H9 (cell line): ENCODE data around the gene DPH7. TPM values are rescaled to one million over a fixed set of nuclear protein-coding genes. Genes with fewer than 3 reads are reported as not detected.

ENCODE experiments used
- DNase-seq: peaks from one replicate; pipeline ENCODE4 v3.0.0-alpha.2; 2017
- H2AFZ ChIP-seq: one replicate; pipeline ENCODE4 v1.6.1; 2013; ENCODE audit warnings: mild to moderate bottlenecking, low read length, control low read depth, moderate library complexity
- H2AK5ac ChIP-seq: 2 replicates; pipeline ENCODE4 v1.6.1; 2013; ENCODE audit warnings: low read length, control low read depth, mixed read lengths; ENCODE audit not compliant: insufficient read length
- H2BK120ac ChIP-seq: one replicate; pipeline ENCODE4 v1.6.1; 2013; ENCODE audit warnings: low read depth, mild to moderate bottlenecking, low read length, control low read depth, inconsistent platforms; ENCODE audit not compliant: poor library complexity, severe bottlenecking
- H2BK12ac ChIP-seq: 2 replicates; pipeline ENCODE4 v1.6.1; 2013; ENCODE audit warnings: low read length, control low read depth, mixed read lengths, low read depth; ENCODE audit not compliant: insufficient read length
- H2BK15ac ChIP-seq: 2 replicates; pipeline ENCODE4 v1.6.1; 2013; ENCODE audit warnings: low read depth, low read length, control low read depth
- H2BK20ac ChIP-seq: one replicate; pipeline ENCODE4 v1.6.1; 2013; ENCODE audit warnings: low read depth, mild to moderate bottlenecking, low read length, control low read depth, inconsistent platforms; ENCODE audit not compliant: poor library complexity, severe bottlenecking
- H2BK5ac ChIP-seq: 2 replicates; pipeline ENCODE4 v1.6.1; 2013; ENCODE audit warnings: low read length, control low read depth, mixed read lengths; ENCODE audit not compliant: insufficient read length
- H3K14ac ChIP-seq: 2 replicates; pipeline ENCODE4 v1.6.1; 2013; ENCODE audit warnings: low read length, control low read depth; ENCODE audit not compliant: insufficient read depth
- H3K18ac ChIP-seq: 2 replicates; pipeline ENCODE4 v1.6.1; 2013; ENCODE audit warnings: low read depth, mild to moderate bottlenecking, mixed read lengths, low read length, control low read depth; ENCODE audit not compliant: insufficient read length
- H3K23ac ChIP-seq: 2 replicates; pipeline ENCODE4 v1.6.1; 2013; ENCODE audit warnings: low read length, control low read depth, mixed read lengths, low read depth; ENCODE audit not compliant: insufficient read length
- H3K23me2 ChIP-seq: 2 replicates; pipeline ENCODE4 v1.6.1; 2013; ENCODE audit warnings: low read depth, mild to moderate bottlenecking, mixed read lengths, low read length, control low read depth; ENCODE audit not compliant: insufficient read length, poor library complexity, severe bottlenecking
- H3K27ac ChIP-seq: 2 replicates; pipeline ENCODE4 v1.5.1; 2013; ENCODE audit warnings: low read length, control low read depth, mixed read lengths, low read depth; ENCODE audit not compliant: insufficient read length
- H3K27me3 ChIP-seq: 2 replicates; pipeline ENCODE4 v1.6.1; 2013; ENCODE audit warnings: low read length, control low read depth, inconsistent platforms; ENCODE audit not compliant: insufficient read depth
- H3K4ac ChIP-seq: 2 replicates; pipeline ENCODE4 v1.6.1; 2013; ENCODE audit warnings: low read depth, mild to moderate bottlenecking, control low read depth, inconsistent platforms, low read length, moderate library complexity
- H3K4me1 ChIP-seq: 2 replicates; pipeline ENCODE4 v1.6.1; 2013; ENCODE audit warnings: low read length, control low read depth, inconsistent platforms; ENCODE audit not compliant: insufficient read depth
- H3K4me2 ChIP-seq: 2 replicates; pipeline ENCODE4 v1.6.1; 2013; ENCODE audit warnings: low read length, control low read depth, mixed read lengths; ENCODE audit not compliant: insufficient read length, insufficient read depth
- H3K56ac ChIP-seq: 2 replicates; pipeline ENCODE4 v1.6.1; 2013; ENCODE audit warnings: low read depth, mild to moderate bottlenecking, mixed read lengths, low read length, control low read depth; ENCODE audit not compliant: insufficient read length
- H3K79me1 ChIP-seq: 2 replicates; pipeline ENCODE4 v1.6.1; 2013; ENCODE audit warnings: low read depth, mild to moderate bottlenecking, moderate library complexity, low read length, control low read depth, inconsistent platforms; ENCODE audit not compliant: insufficient read depth, poor library complexity, severe bottlenecking
- H3K79me2 ChIP-seq: 2 replicates; pipeline ENCODE4 v1.6.1; 2013; ENCODE audit warnings: low read length, control low read depth, inconsistent platforms; ENCODE audit not compliant: insufficient read depth
- H3K9ac ChIP-seq: 2 replicates; pipeline ENCODE4 v1.6.1; 2013; ENCODE audit warnings: low read length, control low read depth, mixed read lengths; ENCODE audit not compliant: insufficient read length; ENCODE audit errors: extremely low read depth
- H3K9me3 ChIP-seq: one replicate; pipeline ENCODE4 v1.6.1; 2013; ENCODE audit warnings: low read depth, low read length, inconsistent platforms; ENCODE audit not compliant: control insufficient read depth
- H3T11ph ChIP-seq: one replicate; pipeline ENCODE4 v1.6.1; 2013; ENCODE audit warnings: mild to moderate bottlenecking, low read length, control low read depth, inconsistent platforms
- H4K20me1 ChIP-seq: one replicate; pipeline ENCODE4 v1.6.1; 2013; ENCODE audit not compliant: control insufficient read depth, insufficient read length, insufficient read depth
- H4K5ac ChIP-seq: 2 replicates; pipeline ENCODE4 v1.6.1; 2013; ENCODE audit warnings: low read depth, mild to moderate bottlenecking, mixed read lengths, low read length, control low read depth; ENCODE audit not compliant: insufficient read length
- H4K8ac ChIP-seq: replicated peaks from 2 replicates; pipeline ENCODE4 v1.6.1; 2013; ENCODE audit warnings: low read length, control low read depth, mixed read lengths, low read depth; ENCODE audit not compliant: insufficient read length
- H4K91ac ChIP-seq: 2 replicates; pipeline ENCODE4 v1.6.1; 2013; ENCODE audit warnings: low read depth, mild to moderate bottlenecking, moderate library complexity, mixed read lengths, low read length, control low read depth; ENCODE audit not compliant: insufficient read length
- H3K27ac Mint-ChIP-seq, 3 experiments: 2 replicates in 2 of 3; 3 replicates in 1 of 3; pipeline ENCODE4 v1.8.0; 2020 to 2021; ENCODE audit warnings: mixed read lengths in 3 of 3, mild to moderate bottlenecking in 1 of 3, moderate library complexity in 1 of 3
- H3K27me3 Mint-ChIP-seq: 2 replicates; pipeline ENCODE4 v1.8.0; 2021; ENCODE audit warnings: low read depth, mild to moderate bottlenecking, moderate library complexity, mixed read lengths
- H3K36me3 Mint-ChIP-seq, 3 experiments: 2 replicates in 2 of 3; 3 replicates in 1 of 3; pipeline ENCODE4 v1.8.0; 2020 to 2021; ENCODE audit warnings: low read depth in 3 of 3, mixed read lengths in 3 of 3; ENCODE audit not compliant: insufficient read depth in 1 of 3
- H3K4me1 Mint-ChIP-seq, 2 experiments: 2 replicates each; pipeline ENCODE4 v1.8.0; 2020; ENCODE audit warnings: mixed read lengths in 2 of 2
- H3K4me3 Mint-ChIP-seq, 2 experiments: 2 replicates in 1 of 2; 3 replicates in 1 of 2; pipeline ENCODE4 v1.8.0; 2020 to 2021; ENCODE audit warnings: mild to moderate bottlenecking in 2 of 2, mixed read lengths in 2 of 2, moderate library complexity in 1 of 2
- H3K9me3 Mint-ChIP-seq, 2 experiments: 2 replicates in 1 of 2; 3 replicates in 1 of 2; pipeline ENCODE4 v1.8.0; 2020; ENCODE audit warnings: mild to moderate bottlenecking in 2 of 2, mixed read lengths in 2 of 2, moderate library complexity in 1 of 2
- WGBS: extraction: QIAGEN DNeasy Blood & Tissue Kit; methylation state at CpG from one replicate; pipeline ENCODE4 v1.1.7; 2013; ENCODE audit warnings: missing lambda C conversion rate, low lambda C conversion rate, mixed read lengths; ENCODE audit not compliant: insufficient read length; ENCODE audit errors: extremely low coverage; 5-methylcytosine and 5-hydroxymethylcytosine counted together
- total RNA-seq: library from RNA; stranded (reverse); gene quantifications from 2 replicates; pipeline ENCODE4 v1.2.1, GENCODE V29; 2021
- TF ChIP-seq, protein P1 (sequence below): fragments of 200-600 bp; sonication (generic); conservative IDR thresholded peaks from 3 replicates; pipeline ENCODE4 v1.8.0; 2021; ENCODE audit warnings: antibody characterized with exemption, mild to moderate bottlenecking

DPH7 gene
- total RNA-seq, 1 experiment from 2014 or later, result 51.3 TPM

DNA sequence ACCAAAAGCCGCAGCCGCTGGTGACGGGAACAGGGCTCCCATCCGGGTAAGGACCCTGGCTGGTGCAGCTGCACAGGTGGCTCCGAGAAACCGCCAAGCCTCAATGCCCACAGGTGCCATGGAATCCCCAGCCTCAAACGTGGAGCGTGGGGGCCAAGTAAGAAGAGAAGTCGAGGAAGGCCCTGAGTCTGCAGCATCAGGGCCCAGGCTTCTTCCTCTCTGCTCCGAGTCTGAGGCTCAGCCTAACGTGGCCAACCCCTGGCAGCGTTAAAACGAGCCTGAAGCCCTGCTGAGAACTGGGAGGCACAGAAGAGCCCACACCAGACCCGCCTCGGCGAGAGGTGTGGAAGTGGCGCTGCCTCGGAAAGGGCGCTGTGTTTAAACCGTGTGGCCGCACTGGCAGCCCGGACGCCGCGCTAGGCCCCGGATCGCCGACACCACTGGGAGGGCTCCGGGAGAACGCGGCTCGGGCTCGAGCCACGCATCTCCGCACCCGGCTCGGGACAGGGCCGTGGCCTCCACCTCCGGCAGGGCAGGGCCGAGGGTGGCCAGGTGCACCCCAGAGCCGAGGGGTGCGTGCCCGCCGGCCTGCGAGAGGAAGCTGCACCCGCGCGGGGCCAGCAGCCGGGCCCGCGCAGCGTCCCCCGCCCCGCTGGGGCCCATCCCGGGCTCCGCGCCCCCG, 10.9 kb upstream of the DPH7 start:
- no peak overlapping the region for H3K27ac Mint-ChIP-seq
- TF ChIP-seq, protein P1, sequence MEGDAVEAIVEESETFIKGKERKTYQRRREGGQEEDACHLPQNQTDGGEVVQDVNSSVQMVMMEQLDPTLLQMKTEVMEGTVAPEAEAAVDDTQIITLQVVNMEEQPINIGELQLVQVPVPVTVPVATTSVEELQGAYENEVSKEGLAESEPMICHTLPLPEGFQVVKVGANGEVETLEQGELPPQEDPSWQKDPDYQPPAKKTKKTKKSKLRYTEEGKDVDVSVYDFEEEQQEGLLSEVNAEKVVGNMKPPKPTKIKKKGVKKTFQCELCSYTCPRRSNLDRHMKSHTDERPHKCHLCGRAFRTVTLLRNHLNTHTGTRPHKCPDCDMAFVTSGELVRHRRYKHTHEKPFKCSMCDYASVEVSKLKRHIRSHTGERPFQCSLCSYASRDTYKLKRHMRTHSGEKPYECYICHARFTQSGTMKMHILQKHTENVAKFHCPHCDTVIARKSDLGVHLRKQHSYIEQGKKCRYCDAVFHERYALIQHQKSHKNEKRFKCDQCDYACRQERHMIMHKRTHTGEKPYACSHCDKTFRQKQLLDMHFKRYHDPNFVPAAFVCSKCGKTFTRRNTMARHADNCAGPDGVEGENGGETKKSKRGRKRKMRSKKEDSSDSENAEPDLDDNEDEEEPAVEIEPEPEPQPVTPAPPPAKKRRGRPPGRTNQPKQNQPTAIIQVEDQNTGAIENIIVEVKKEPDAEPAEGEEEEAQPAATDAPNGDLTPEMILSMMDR, result no peak
- Histone ChIP-seq H3K18ac (no peak overlapping the region), H2AFZ (no peak overlapping the region), H2BK5ac (no peak overlapping the region), H3K9me3 (no peaks in the 10 kb centered on the region), H4K8ac (no peak overlapping the region), H3K14ac (peak overlapping the region; percentile 82), H3K4me2 (peak overlapping the region; percentile 95), H3K27me3 (no peaks in the 10 kb centered on the region), H2BK12ac (no peak overlapping the region), H3K79me2 (peaks cover 4% of the 10 kb centered on the region; the same call in 1 of the 2 replicates), H3T11ph (no peak overlapping the region), H2BK15ac (no peak overlapping the region; the same call in 1 of the 2 replicates), H2BK20ac (no peak overlapping the region), H3K23me2 (peaks cover 9% of the 10 kb centered on the region), H3K4ac (no peak overlapping the region), H3K23ac (no peak overlapping the region), H3K27ac (no peak overlapping the region), H3K9ac (peak overlapping the region; percentile 80), H3K4me1 (peaks cover 4% of the 10 kb centered on the region; the same call in 1 of the 2 replicates), H3K56ac (no peak overlapping the region), H2BK120ac (no peak overlapping the region), H4K5ac (no peak overlapping the region), H2AK5ac (no peak overlapping the region), H4K20me1 (no peaks in the 10 kb centered on the region), H3K79me1 (peaks cover 6% of the 10 kb centered on the region), H4K91ac (no peak overlapping the region)
- H3K4me3 Mint-ChIP-seq, result peak overlapping the region; percentile 81 to 90
- peaks cover 12% of the 10 kb centered on the region for H3K27me3 Mint-ChIP-seq
- no peaks in the 10 kb centered on the region; a peak in 1 of 5 replicates for H3K9me3 Mint-ChIP-seq
- no CpG with 5 or more reads among the region's 58 CpGs for WGBS
- peaks cover 5 to 14% of the 10 kb centered on the region in 2 experiments; a peak in 3 of 4 replicates for H3K4me1 Mint-ChIP-seq
- peaks cover 22 to 49% (median 41%) of the 10 kb centered on the region in 3 experiments; a peak in 6 of 7 replicates for H3K36me3 Mint-ChIP-seq
- no peak for DNase-seq
